Osteoblast (primary cell): ENCODE measurements around the gene LRRC46. TPM values are rescaled to one million over a fixed set of nuclear protein-coding genes. Genes with fewer than 3 reads are reported as not detected.

Experiments used
- DNase-seq: peaks from one replicate; pipeline ENCODE4 v3.0.0; 2011; ENCODE audit warnings: low spot score, mixed read lengths; ENCODE audit not compliant: insufficient read length; ENCODE audit errors: missing footprints
- H2AFZ ChIP-seq: 2 replicates; pipeline ENCODE4 v1.6.0; 2011; ENCODE audit warnings: mild to moderate bottlenecking, low read length
- H3K27ac ChIP-seq: 2 replicates; pipeline ENCODE4 v1.5.1; 2011; ENCODE audit warnings: mild to moderate bottlenecking, low read depth, low read length, moderate library complexity
- H3K27me3 ChIP-seq: 2 replicates; pipeline ENCODE4 v1.6.0; 2012; ENCODE audit warnings: mild to moderate bottlenecking, control low read depth, inconsistent platforms, low read length, moderate library complexity; ENCODE audit not compliant: insufficient read depth
- H3K36me3 ChIP-seq: 2 replicates; pipeline ENCODE4 v1.5.1; 2011; ENCODE audit warnings: mild to moderate bottlenecking, low read length, control low read depth, moderate library complexity; ENCODE audit not compliant: insufficient read depth
- H3K4me1 ChIP-seq: 2 replicates; pipeline ENCODE4 v1.5.1; 2011; ENCODE audit warnings: mild to moderate bottlenecking, low read length, control low read depth, moderate library complexity; ENCODE audit not compliant: insufficient read depth
- H3K4me2 ChIP-seq: 2 replicates; pipeline ENCODE4 v1.6.0; 2011; ENCODE audit warnings: mild to moderate bottlenecking, low read length; ENCODE audit not compliant: insufficient read depth
- H3K4me3 ChIP-seq: fragments of 200-600 bp; sonication (generic); 3 replicates; pipeline ENCODE4 v1.5.1; 2012; ENCODE audit warnings: mild to moderate bottlenecking, low read length, inconsistent platforms; ENCODE audit not compliant: insufficient read depth
- H3K79me2 ChIP-seq: 2 replicates; pipeline ENCODE4 v1.6.0; 2012; ENCODE audit warnings: mild to moderate bottlenecking, low read length, control low read depth, inconsistent platforms; ENCODE audit not compliant: insufficient read depth
- H3K9me3 ChIP-seq: 2 replicates; pipeline ENCODE4 v1.5.1; 2011; ENCODE audit warnings: low read depth, low read length, control low read depth
- H4K20me1 ChIP-seq: 2 replicates; pipeline ENCODE4 v1.6.0; 2012; ENCODE audit warnings: mild to moderate bottlenecking, low read length, control low read depth; ENCODE audit not compliant: insufficient read depth
- total RNA-seq: library from RNA; depleted of rRNA; stranded (reverse); fragments of >200 nt; gene quantifications from 2 replicates; pipeline ENCODE4 v1.2.3, GENCODE V29; 2012
- TF ChIP-seq, protein P1 (sequence below): IDR thresholded peaks from 2 replicates; pipeline ENCODE4 v1.5.1; 2011; ENCODE audit warnings: mild to moderate bottlenecking, low read depth, low read length, moderate library complexity; ENCODE audit errors: extremely low read depth

LRRC46 gene
- total RNA-seq, 1 donor = not detected

DNA sequence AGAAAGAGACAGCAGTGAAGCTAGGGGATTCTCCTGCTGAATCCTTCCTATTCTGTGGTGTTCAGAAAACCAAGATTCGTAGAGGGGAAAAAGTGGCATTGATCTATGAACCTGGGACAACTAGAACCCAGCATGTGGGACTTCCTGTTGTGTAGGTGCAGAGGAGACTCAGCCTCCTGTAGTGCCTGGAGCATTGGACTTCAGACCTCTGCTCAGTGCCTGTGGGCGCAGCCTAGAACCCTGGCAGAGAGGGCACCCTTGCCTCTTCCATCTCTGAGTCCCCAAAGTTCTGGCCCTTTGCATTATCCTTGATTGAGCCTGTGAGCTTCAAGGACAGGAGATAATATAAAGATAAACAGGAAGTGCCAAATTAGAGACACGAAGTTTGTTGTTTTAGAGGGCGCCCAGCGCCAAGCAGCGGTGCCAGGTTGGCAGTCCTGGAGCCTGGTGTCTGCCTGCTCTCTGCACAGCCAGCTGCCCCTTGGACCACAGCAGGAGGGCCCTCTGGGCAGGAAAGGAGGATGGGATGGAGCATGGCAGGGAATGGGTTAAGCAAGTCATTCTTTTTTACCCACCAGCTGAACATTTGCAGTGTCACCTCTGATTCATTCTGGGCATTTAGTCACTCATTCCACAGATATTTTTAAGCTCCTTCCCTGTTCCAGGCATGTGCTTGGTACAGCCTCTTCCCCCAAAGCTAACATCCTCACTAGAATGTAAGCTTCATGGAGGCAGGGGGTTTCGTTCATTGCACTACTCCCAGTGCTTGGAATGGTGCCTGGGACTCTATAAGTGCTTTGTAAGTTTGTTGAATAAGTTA is 31.4 kb downstream of the LRRC46 start:
- Histone ChIP-seq H3K4me1 (peaks cover 13% of the 10 kb centered on the region), H3K4me3 (no peak overlapping the region), H3K36me3 (no peaks in the 10 kb centered on the region), H4K20me1 (no peaks in the 10 kb centered on the region), H3K27me3 (peaks cover 3% of the 10 kb centered on the region), H3K9me3 (no peaks in the 10 kb centered on the region), H2AFZ (peak overlapping the region; percentile 68), H3K27ac (peak overlapping the region; percentile 79), H3K79me2 (no peaks in the 10 kb centered on the region), H3K4me2 (peak overlapping the region; percentile 40)
- peak; percentile 98 for DNase-seq
- TF ChIP-seq, protein P1, sequence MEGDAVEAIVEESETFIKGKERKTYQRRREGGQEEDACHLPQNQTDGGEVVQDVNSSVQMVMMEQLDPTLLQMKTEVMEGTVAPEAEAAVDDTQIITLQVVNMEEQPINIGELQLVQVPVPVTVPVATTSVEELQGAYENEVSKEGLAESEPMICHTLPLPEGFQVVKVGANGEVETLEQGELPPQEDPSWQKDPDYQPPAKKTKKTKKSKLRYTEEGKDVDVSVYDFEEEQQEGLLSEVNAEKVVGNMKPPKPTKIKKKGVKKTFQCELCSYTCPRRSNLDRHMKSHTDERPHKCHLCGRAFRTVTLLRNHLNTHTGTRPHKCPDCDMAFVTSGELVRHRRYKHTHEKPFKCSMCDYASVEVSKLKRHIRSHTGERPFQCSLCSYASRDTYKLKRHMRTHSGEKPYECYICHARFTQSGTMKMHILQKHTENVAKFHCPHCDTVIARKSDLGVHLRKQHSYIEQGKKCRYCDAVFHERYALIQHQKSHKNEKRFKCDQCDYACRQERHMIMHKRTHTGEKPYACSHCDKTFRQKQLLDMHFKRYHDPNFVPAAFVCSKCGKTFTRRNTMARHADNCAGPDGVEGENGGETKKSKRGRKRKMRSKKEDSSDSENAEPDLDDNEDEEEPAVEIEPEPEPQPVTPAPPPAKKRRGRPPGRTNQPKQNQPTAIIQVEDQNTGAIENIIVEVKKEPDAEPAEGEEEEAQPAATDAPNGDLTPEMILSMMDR = no peak

DNA sequence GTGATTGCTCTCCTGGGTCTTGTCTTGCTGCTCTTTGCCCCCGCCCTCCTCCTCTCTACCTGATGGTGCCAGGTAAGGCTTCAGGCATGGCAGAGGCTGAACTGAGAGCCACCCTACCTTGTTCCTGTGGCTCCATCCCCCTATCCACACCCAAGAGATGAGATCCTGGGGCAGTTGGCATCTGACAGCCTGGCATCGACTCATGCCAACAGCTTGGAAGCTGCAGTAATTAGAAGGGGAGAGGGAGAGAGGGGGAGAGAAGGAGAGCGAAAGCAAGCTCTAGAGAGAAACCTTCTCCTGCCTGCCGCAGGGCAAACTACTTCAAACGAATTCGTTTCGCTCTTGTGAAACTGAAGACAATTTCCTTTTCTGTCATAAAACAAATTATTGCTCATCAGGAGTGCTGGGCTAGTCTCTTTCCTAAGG is 33.3 kb downstream of the LRRC46 start:
- DNase-seq = peak; percentile 80
- peaks cover 13% of the 10 kb centered on the region for H3K4me1 ChIP-seq
- no peak overlapping the region for H3K4me3 ChIP-seq
- H2AFZ ChIP-seq = peak overlapping the region; percentile 47
- no peak overlapping the region for H3K27ac ChIP-seq
- peaks cover 6% of the 10 kb centered on the region for H3K27me3 ChIP-seq
- H3K79me2 ChIP-seq = no peaks in the 10 kb centered on the region
- TF ChIP-seq, protein P1 = no peak
- H4K20me1 ChIP-seq = no peaks in the 10 kb centered on the region
- no peaks in the 10 kb centered on the region for H3K36me3 ChIP-seq
- H3K9me3 ChIP-seq = no peaks in the 10 kb centered on the region
- H3K4me2 ChIP-seq = no peak overlapping the region

DNA sequence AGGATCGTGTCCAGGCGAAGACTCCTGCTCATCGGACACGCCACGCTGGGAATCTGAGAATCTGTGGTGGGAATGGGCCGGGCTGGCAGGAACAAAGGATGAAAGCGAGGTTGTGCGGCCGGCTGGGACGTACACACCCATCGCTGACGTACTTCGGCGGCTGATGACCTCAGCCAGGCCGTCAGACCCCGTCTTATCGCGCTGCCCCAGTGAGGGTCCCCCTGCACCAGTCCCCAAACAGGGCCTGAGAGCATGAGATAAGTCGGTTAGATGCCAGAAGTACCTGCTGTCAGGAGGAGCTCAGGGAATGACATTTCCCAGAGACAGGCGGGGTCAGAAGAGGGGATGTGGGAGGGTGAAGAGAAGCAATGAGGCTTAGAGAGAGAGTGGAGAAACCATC is 35.5 kb downstream of the LRRC46 start:
- TF ChIP-seq, protein P1 = no peak
- Histone ChIP-seq H3K4me3 (no peak overlapping the region), H3K27me3 (peaks cover 17% of the 10 kb centered on the region), H3K4me1 (peaks cover 13% of the 10 kb centered on the region), H3K9me3 (no peaks in the 10 kb centered on the region), H4K20me1 (no peaks in the 10 kb centered on the region), H3K4me2 (no peak overlapping the region), H3K27ac (no peak overlapping the region), H3K36me3 (no peaks in the 10 kb centered on the region), H2AFZ (no peak overlapping the region), H3K79me2 (no peaks in the 10 kb centered on the region)
- DNase-seq = peak; percentile 49

DNA sequence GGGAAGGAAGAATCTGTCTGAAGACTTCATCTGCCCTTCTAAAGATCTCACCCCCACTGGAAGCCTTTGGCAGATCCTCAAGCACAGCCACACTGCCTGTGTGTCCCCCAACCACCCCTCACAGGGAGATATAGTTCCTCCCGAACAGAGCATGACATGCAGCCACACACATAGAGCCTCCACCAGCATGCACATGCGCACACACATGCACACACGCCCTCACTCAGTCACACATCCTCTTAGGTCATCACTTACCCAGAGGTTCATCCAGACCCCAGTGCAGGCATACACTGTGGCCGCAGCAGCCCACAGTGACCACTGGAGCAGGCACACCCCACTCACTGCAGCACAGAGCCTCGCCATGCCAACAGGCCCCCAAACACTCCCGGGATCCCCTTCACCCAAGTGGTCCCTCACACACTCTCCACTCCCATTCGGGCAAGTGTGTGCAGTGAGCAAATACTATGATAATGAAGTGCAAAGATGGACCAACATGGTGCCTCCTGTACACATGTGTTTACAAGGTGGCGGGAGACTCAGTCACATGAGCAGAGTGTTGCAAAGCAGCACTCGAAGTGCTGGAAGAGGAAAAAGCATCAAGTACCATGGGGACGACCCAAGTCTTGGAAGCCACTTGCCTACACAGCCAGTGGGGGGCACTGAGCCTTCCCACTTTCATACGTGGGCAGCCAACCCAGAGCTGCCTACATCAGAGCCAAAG is 36.5 kb downstream of the LRRC46 start:
- no peak overlapping the region for H3K27ac ChIP-seq
- TF ChIP-seq, protein P1 = no peak
- H3K9me3 ChIP-seq = no peaks in the 10 kb centered on the region
- H3K27me3 ChIP-seq = peaks cover 22% of the 10 kb centered on the region
- H3K4me1 ChIP-seq = peaks cover 14% of the 10 kb centered on the region
- DNase-seq = no peak
- no peaks in the 10 kb centered on the region for H3K79me2 ChIP-seq
- no peak overlapping the region for H2AFZ ChIP-seq
- no peaks in the 10 kb centered on the region for H4K20me1 ChIP-seq
- no peaks in the 10 kb centered on the region for H3K36me3 ChIP-seq
- H3K4me3 ChIP-seq = no peak overlapping the region
- H3K4me2 ChIP-seq = no peak overlapping the region
